Measurements from ENCODE around the gene TGM2.
A peak's percentile ranks its signal among the peaks of the same experiment; 100 is the strongest.

The TGM2 gene

GRCh38 chr20:38129248-38129865 is 35.7 kb downstream of the TGM2 start:
- no peak for DNase-seq

- DNase-seq: no peak
Observed at GRCh38 chr20:38128691-38129090, 36.4 kb downstream of the TGM2 start.

DNA sequence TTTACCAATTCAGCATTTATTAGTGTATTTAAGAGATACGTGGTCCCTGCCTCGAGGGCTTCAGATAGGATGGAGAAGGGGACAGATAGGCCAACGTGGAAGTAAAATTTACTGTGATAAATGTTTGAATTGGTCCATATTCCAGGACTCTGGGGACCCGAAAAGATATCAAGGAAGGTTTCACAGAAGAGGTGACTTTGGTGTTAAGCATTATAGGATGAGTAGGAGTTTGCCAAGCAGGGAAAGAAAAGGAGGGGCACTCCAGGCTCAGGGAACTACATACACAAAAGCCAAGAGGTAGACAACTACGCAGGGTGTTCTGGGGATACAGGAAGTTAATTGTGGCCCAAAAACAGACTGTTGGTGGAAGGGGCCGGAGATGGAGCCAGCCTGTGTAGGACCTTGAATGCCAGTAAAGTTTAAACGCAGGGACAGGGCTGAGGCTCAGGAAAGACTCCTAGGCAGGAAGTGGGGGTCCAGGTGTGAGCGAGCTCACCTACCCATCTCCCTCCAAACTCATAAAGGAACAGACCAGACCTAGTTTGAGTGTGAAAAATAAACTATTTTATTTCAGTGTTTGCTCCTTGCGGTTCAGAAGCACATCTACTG is 37.0 kb downstream of the TGM2 start:
- DNase-seq: no peak

DNA sequence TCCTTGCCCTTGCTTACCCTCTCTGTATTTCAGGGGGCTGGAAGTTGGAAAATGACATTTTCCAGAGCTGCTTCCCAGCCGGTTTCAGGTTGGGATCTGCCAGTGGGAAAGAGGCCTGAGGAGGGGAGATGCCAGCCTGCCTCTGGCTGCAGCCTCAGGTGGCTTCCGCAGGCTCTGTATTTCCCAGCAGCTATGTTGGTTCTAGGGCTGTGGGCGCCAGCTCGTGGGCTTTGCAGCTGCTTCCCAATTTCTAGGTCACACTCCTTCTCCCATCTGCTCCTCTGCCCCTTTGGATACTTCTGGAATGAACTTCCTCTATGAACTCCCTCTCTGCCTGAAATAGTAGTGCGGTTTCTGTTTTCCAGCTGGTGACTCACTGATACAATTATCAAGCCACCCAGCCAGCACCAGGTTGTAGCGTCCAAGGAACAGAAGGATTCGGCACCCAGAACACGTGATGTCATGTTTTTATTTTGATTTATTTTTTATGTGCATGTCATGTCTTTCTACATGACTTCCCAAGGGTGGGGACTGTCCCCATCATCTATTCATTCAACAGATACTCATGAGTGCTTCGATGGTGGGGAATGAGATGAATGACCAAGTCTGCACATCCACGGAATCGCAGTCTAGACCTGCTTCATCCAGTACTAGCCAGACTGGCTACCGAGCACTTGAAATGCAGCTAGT is 38.0 kb downstream of the TGM2 start:
- no peak for DNase-seq

DNA sequence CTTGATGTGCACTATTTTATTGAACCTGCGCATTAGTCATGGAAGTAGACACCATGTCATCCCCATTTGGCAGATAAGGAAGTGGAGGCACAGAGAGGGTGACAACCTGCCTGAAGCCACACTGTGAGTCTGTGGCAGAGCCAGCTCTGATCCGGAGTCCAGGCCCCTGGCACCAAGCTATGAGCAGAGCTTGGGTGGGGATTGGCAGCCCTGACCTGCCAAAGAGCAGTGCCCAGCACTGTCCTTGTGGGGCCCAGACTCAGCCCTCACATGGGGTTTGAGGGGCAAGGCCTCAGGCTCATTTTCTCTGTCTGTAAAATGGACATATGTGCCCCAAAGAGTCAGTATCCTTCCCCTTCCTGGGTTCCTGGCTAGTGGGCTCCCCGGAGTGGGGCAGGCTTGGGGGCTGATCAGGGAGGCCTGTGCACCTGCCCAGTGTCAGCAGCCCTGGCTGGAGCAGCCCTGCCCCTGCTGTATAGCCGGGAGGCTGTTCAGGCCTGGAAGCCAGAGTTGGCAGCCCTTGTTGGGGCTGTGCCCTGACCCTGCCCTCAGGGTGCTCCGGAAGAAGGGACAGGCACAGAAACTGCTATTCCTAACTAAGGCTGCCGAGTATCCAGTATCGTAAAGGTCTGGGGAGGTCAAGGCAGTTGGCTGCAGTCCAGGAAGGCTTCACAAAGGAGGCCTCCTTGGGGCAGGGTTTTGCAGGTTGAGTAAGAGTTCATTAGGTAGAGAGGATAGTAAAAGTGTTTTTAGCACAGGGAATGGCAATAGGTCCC is 38.7 kb downstream of the TGM2 start:
- DNase-seq: no peak

DNA sequence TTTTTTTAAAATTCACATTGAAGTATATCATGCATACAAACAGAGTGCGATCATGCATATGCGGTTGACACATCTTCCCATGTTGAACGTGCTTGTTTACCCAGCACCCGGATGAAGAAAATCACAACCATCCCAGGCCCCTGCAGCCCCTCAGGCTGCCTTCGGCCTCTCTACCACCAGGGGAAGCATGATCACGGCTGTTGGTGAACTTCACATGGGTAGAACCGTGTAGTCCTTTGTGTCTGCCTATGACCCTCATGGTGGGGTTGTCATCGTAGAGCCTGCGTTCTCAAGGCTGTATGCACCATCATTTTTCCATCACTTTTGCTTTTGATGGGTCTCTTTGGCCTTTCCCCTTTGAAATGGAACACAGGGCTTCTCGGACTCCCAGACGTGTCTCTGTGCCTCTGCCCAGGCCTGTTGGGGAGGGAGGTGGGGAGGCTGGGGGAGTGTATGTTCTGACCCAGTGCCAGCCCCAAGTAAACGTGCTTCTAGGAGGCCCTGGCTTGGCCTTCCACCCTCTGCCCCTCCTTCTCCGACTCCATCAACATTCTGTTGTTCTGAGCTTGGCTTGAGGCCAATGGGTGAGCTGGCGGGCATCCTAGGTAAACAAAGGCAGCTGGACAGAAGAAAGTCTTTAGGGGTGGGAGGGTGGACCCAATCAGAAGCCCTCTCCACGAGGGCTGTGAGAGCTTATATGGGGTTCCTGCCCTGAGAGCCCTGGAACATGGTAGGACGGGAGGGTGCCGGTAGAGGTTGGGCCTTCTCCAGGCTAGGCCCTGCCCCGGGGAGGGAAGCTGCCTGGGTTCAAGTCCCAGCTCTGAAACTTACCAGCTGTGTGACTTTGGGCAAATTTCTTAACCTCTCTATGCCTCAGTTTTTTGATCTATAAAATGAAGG is 39.7 kb downstream of the TGM2 start:
- DNase-seq: no peak

DNA sequence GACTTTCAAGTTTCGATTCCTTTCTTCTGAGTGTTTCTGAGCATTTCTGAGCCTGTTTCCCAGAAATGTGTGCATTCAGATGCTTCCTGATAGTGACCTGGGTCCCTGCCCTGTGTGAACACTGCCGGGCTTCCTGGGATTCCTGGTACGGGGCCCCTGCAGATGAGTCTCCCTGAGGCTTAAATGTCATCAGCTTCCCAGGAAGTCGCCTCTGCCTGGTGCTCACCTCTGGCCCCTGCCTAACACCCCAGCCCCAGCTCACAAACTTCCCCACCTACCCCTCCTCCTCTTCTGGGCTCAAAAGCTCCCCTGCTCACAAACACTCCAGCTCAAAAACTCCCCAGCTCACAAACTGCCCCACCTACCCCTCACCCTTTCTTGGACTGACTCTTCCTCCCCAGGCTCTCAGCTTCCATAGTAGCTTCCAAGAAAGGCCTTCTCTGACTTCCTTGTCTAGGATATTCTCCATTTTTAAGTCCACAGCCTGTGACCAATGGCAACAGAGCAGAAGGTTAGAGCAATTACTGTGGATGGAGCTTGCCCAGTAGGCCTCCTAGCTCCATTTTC is 42.0 kb downstream of the TGM2 start:
- no peak for DNase-seq

- no peak for DNase-seq
Observed at GRCh38 chr20:38121741-38122140, 43.3 kb downstream of the TGM2 start.

DNA sequence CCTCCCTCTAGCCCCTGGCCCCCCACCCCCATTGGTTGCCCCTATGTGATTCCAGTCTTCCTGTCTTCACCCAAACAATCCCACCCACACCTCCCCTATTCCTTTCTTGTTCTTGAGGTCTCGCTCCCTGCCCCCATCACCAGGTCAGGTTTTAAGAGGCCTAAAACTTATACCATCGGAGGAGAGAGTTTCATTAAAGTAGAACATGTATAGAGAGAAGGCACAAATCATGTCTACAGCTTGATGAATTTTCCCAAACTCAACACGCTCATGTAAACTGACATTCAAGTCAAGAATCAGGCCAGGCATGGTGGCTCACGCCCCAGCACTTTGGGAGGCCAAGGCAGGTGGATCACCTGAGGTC is 44.5 kb downstream of the TGM2 start:
- no peak for DNase-seq

GRCh38 chr20:38119446-38119845 is 45.6 kb downstream of the TGM2 start:
- no peak for DNase-seq

GRCh38 chr20:38117635-38118034 is 47.4 kb downstream of the TGM2 start:
- DNase-seq: no peak

GRCh38 chr20:38117205-38117604 is 47.9 kb downstream of the TGM2 start:
- no peak for DNase-seq

DNA sequence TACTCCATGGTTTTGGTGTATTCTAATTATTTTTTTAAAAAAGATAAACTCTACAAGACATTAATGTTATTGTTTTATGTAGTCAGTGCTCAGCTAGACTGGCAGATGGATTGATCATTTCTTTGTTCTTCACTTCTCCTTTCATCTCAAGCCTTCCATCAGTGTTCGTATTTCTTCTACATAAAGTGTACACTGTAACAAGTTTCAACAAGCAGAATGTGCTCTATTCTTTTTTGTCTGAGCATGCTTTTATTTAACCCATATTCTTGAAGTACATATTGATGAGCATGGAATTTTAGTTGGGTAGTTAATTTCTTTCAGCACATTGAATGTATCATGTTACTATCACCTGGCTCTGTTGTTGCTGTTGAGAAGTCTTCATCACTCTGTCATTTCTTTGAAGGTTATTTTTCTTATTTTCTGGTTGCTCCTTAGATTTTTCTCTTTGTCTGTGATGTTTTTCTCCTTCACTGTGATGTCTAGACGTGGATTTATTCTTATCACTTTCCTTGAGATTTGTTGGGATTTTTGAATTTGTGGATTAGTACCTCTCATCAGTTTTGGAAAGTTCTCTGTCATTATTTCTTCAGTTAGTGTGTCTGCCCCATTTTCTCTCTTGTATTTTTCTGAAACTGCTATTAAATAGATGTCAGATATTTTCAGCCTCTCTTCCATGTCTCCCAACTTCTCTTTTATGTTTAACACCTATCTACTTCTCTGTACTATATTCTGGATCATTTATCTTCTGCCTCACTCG is 48.5 kb downstream of the TGM2 start:
- no peak for DNase-seq

GRCh38 chr20:38115896-38116295 is 49.2 kb downstream of the TGM2 start:
- no peak for DNase-seq

DNA sequence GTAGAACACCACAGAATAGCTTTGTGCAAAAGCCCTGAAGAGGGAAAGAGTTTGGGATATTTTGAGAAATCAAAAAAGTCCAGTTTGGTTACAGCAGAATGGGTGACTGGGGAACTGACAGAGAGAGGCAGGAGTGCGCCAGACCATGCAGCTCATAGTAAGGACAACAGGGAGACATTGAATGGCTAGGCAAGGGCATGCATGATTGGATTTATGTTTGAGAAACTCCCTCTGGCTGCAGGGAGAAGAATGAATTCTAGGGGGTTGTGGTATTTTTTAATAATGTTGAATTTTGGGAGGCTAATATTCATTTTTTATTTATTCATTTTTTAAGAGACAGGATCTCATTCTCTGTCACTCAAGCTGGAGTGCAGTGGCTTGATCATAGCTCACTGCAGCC is 49.9 kb downstream of the TGM2 start:
- DNase-seq: no peak

GRCh38 chr20:38114353-38114791 is 50.7 kb downstream of the TGM2 start:
- DNase-seq: no peak

DNA sequence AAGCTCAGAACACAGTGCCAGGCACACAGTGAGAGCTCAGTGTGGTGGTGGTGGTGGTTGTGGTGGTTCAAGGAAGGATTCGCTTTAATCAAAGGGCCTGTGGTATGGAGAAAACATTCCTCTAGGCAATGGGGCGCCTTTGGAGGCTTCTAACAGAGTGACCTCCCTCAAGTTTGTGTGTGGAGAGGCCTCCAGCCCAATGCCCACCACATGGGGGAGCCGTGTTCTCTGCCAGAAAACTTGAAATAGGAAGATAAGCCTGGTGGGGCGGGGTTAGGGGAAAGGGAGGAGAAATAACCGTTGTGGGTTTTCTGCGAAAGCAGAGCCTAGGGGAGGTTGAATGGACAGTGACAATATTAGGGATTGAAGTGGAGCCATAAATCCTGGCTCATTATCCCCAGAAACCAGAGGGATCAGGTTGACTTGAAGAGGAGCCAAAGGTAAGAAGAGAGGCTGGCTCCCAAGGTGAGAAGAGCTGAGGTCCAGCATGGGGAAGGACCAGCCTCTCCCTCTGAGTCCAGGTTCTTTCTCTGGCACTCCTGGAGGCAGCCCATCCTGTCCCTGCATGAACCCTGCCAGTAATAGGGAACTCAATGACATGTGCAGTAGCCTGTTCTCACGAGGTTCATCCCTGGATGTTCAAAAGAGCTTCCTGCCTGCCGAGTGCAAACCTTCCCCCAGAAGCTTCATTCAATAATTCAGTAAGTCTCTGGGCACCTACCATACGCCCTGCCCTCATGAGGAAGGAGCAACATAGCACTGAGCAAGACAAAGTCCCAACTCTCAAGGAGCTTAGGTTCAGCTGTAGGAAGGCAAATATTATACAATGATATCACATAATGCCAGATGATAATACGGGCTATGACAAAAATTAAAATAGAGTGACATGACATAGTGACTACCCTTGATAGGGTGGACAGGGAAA is 51.4 kb downstream of the TGM2 start:
- DNase-seq: peak; percentile 23 to 48

DNA sequence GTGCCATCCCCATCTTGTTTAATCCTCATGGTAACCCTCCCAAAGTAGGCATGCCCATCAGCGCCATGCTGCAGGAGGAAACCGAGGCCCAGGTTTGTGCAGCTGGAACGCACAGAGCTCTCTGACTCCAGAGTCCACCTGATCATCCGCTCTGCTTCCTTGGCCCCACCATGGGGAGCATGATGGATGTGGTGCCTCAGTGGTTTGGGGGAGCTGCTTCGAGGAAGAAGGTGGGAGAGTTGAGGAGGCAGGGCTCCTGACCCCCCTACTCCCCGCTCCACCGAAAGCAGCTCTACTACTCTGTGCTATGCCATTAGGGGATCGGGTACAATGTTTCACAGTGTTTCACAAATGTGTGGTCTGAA is 52.2 kb downstream of the TGM2 start:
- no peak for DNase-seq

GRCh38 chr20:38112261-38112929 is 52.7 kb downstream of the TGM2 start:
- DNase-seq: no peak
